ENCODE results near the gene ROBO1.
"Not testable (repeated sequence)": the region's sequence is repeated elsewhere in the genome, so short reads cannot be mapped to it uniquely, and the experiment has no call there.

ROBO1 gene

GRCh38 chr3:79378064-79378463 is 389.7 kb downstream of the ROBO1 start:
- no peak for DNase-seq (ENCODE audit: low read depth in 2 of 2)

- no peak for DNase-seq (ENCODE audit: low read depth in 2 of 2)
Observed at GRCh38 chr3:79369306-79369705, 398.5 kb downstream of the ROBO1 start.

GRCh38 chr3:79368403-79368802 is 399.4 kb downstream of the ROBO1 start:
- DNase-seq (ENCODE audit: low read depth in 2 of 2), result no peak

GRCh38 chr3:79367803-79368202 is 400.0 kb downstream of the ROBO1 start:
- no peak for DNase-seq (ENCODE audit: low read depth in 2 of 2)

- no peak for DNase-seq (ENCODE audit: low read depth in 2 of 2)
Observed at GRCh38 chr3:79367066-79367465, 400.7 kb downstream of the ROBO1 start.

- DNase-seq (ENCODE audit: low read depth in 2 of 2), result no peak
Observed at GRCh38 chr3:79366414-79366813, 401.4 kb downstream of the ROBO1 start.

- no peak for DNase-seq (ENCODE audit: low read depth in 2 of 2)
Observed at GRCh38 chr3:79364784-79365183, 403.0 kb downstream of the ROBO1 start.

GRCh38 chr3:79362571-79363270 is 405.1 kb downstream of the ROBO1 start:
- no peak for DNase-seq (ENCODE audit: low read depth in 2 of 2)

GRCh38 chr3:79361748-79362378 is 405.9 kb downstream of the ROBO1 start:
- DNase-seq (ENCODE audit: low read depth in 2 of 2), result no peak

- DNase-seq (ENCODE audit: low read depth in 2 of 2), result no peak
Observed at GRCh38 chr3:79358327-79358726, 409.5 kb downstream of the ROBO1 start.

- no peak for DNase-seq (ENCODE audit: low read depth in 2 of 2)
Observed at GRCh38 chr3:79354179-79354688, 413.6 kb downstream of the ROBO1 start.

- no peak for DNase-seq (ENCODE audit: low read depth in 2 of 2)
Observed at GRCh38 chr3:79351699-79352098, 416.1 kb downstream of the ROBO1 start.

GRCh38 chr3:79344876-79345871 is 422.6 kb downstream of the ROBO1 start:
- DNase-seq (ENCODE audit: low read depth in 2 of 2), result no peak

GRCh38 chr3:79341961-79342360 is 425.8 kb downstream of the ROBO1 start:
- DNase-seq (ENCODE audit: low read depth in 2 of 2), result no peak

- no peak for DNase-seq (ENCODE audit: low read depth in 2 of 2)
Observed at GRCh38 chr3:79339846-79340245, 428.0 kb downstream of the ROBO1 start.

GRCh38 chr3:79337798-79338197 is 430.0 kb downstream of the ROBO1 start:
- DNase-seq (ENCODE audit: low read depth in 2 of 2), result no peak

GRCh38 chr3:79329154-79329553 is 438.6 kb downstream of the ROBO1 start:
- DNase-seq (ENCODE audit: low read depth in 2 of 2), result no peak

GRCh38 chr3:79326642-79327041 is 441.2 kb downstream of the ROBO1 start:
- DNase-seq (ENCODE audit: low read depth in 2 of 2), result no peak

GRCh38 chr3:79325833-79326383 is 441.9 kb downstream of the ROBO1 start:
- DNase-seq (ENCODE audit: low read depth in 2 of 2), result not testable (repeated sequence)

GRCh38 chr3:79317551-79318518 is 450.0 kb downstream of the ROBO1 start:
- no peak for DNase-seq (ENCODE audit: low read depth in 2 of 2)

GRCh38 chr3:79314962-79315361 is 452.8 kb downstream of the ROBO1 start:
- no peak for DNase-seq (ENCODE audit: low read depth in 2 of 2)
